HCT116 (cell line): ENCODE data around the gene NABP1. TPM values are rescaled to one million over a fixed set of nuclear protein-coding genes. Genes with fewer than 3 reads are reported as not detected.

Experiments
- ATAC-seq: fragments of 200-7000 bp; cut with Tn5 transposase; 2 replicates; pipeline ENCODE4 v1.9.1; 2020; ENCODE audit warnings: mild to moderate bottlenecking, moderate library complexity
- BruUV-seq: library from RNA; stranded (reverse); fragments of 400-500 nt; replicated peaks from 2 replicates; lab custom pipeline; 2021; lab: Mats Ljungman, UMichigan
- CTCF ChIA-PET: fragments of 300-600 bp; sonication (Branson Sonifier 250); formaldehyde crosslinking; loops from one replicate; lab custom pipeline; 2021; ENCODE audit warnings: antibody characterized with exemption; lab: Charles Lee
- POLR2A ChIA-PET: fragments of 300-600, 350-600 bp; sonication (Branson Sonifier 250); formaldehyde crosslinking; loops from one replicate; lab custom pipeline; 2021; ENCODE audit warnings: antibody characterized with exemption; lab: Charles Lee
- RAD21 ChIA-PET, 2 experiments: fragments of 300-600 bp; sonication (Branson Sonifier 250); formaldehyde crosslinking; loops; one replicate each; lab custom pipeline; 2023; ENCODE audit warnings: low total read pairs in 2 of 2; ENCODE audit not compliant: uncharacterized antibody in 2 of 2, unreplicated experiment in 2 of 2, low non-redundant PET in 1 of 2; lab: Charles Lee
- DNase-seq: peaks from one replicate; pipeline ENCODE4 v3.0.0-alpha.2; 2010; ENCODE audit warnings: low read depth, low spot score
- H2AFZ ChIP-seq: fragments of 200-600 bp; shearing (Covaris generic), sonication (generic); 2 replicates; pipeline ENCODE4 v1.6.1; 2017; ENCODE audit warnings: low read depth, mixed run types, mixed read lengths, antibody characterized with exemption, low read length; ENCODE audit not compliant: poor library complexity, severe bottlenecking
- H3K27ac ChIP-seq: 2 replicates; pipeline ENCODE4 v1.5.1; 2012; ENCODE audit warnings: low read depth, low read length
- H3K27me3 ChIP-seq: fragments of 200-600 bp; sonication (generic); 2 replicates; pipeline ENCODE4 v1.6.1; 2016; ENCODE audit warnings: mixed run types, low read length, mixed read lengths; ENCODE audit not compliant: insufficient read depth
- H3K36me3 ChIP-seq, 2 experiments: fragments of 200-500 bp in 1 of 2; fragments of 200-600 bp in 1 of 2; sonication (Bioruptor generic) in 1 of 2; sonication (generic) in 1 of 2; 2 replicates each; pipeline versions ENCODE4 v1.5.1 to v1.6.1; 2014 to 2016; ENCODE audit warnings: low read length in 2 of 2, inconsistent platforms in 1 of 2, mixed read lengths in 1 of 2, mixed run types in 1 of 2; ENCODE audit not compliant: insufficient read depth in 2 of 2, control insufficient read depth in 1 of 2
- H3K4me1 ChIP-seq, 2 experiments: fragments of 200-600 bp in 1 of 2; sonication (generic) in 1 of 2; 2 replicates each; pipeline versions ENCODE4 v1.5.1 to v1.6.1; 2012 to 2017; ENCODE audit warnings: low read length in 2 of 2, inconsistent platforms in 1 of 2, mild to moderate bottlenecking in 1 of 2, mixed read lengths in 1 of 2, mixed run types in 1 of 2, moderate library complexity in 1 of 2; ENCODE audit not compliant: insufficient read depth in 2 of 2, control insufficient read depth in 1 of 2
- H3K4me2 ChIP-seq: fragments of 200-600 bp; sonication (generic); 2 replicates; pipeline ENCODE4 v1.6.1; 2017; ENCODE audit warnings: mixed run types, low read length, mixed read lengths
- H3K4me3 ChIP-seq, 2 experiments: fragments of 200-600 bp in 1 of 2; sonication (generic) in 1 of 2; replicated peaks in 1 of 2; 2 replicates each; pipeline ENCODE4 v1.5.1; 2011 to 2016; ENCODE audit warnings: low read length in 2 of 2, control low read depth in 1 of 2, low read depth in 1 of 2, mild to moderate bottlenecking in 1 of 2, mixed read lengths in 1 of 2, mixed run types in 1 of 2
- H3K79me2 ChIP-seq: fragments of 200-600 bp; sonication (generic); 2 replicates; pipeline ENCODE4 v1.6.1; 2017; ENCODE audit warnings: mild to moderate bottlenecking, mixed run types, low read length, moderate library complexity, mixed read lengths; ENCODE audit not compliant: insufficient read depth
- H3K9ac ChIP-seq: fragments of 200-600 bp; sonication (generic); 2 replicates; pipeline ENCODE4 v1.6.1; 2016; ENCODE audit warnings: low read length, mixed read lengths
- H3K9me2 ChIP-seq: fragments of 200-600 bp; sonication (generic), shearing (Covaris generic); 2 replicates; pipeline ENCODE4 v1.6.1; 2017; ENCODE audit warnings: mixed run types, mild to moderate bottlenecking, moderate library complexity; ENCODE audit not compliant: insufficient read depth
- H3K9me3 ChIP-seq, 2 experiments: fragments of 200-500 bp in 1 of 2; fragments of 200-600 bp in 1 of 2; sonication (Bioruptor generic) in 1 of 2; sonication (generic) in 1 of 2; 2 replicates each; pipeline ENCODE4 v1.6.1; 2014 to 2017; ENCODE audit warnings: low read length in 2 of 2, mixed read lengths in 2 of 2, inconsistent platforms in 1 of 2, low read depth in 1 of 2, mild to moderate bottlenecking in 1 of 2, mixed run types in 1 of 2, moderate library complexity in 1 of 2; ENCODE audit not compliant: control insufficient read depth in 1 of 2, insufficient read depth in 1 of 2
- H4K20me1 ChIP-seq: fragments of 200-600 bp; sonication (generic), shearing (Covaris generic); 2 replicates; pipeline ENCODE4 v1.6.1; 2017; ENCODE audit warnings: mixed run types, mild to moderate bottlenecking, moderate library complexity; ENCODE audit not compliant: insufficient read depth
- CEBPB ChIP-seq: IDR thresholded peaks from 2 replicates; pipeline ENCODE4 v1.6.1; 2012; ENCODE audit warnings: low read depth
- EGR1 ChIP-seq: IDR thresholded peaks from 2 replicates; pipeline ENCODE4 v1.6.1; 2012; ENCODE audit warnings: low read depth
- ELF1 ChIP-seq: IDR thresholded peaks from 2 replicates; pipeline ENCODE4 v1.6.1; 2012; ENCODE audit warnings: low read depth, borderline replicate concordance
- FOSL1 ChIP-seq: IDR thresholded peaks from 2 replicates; pipeline ENCODE4 v1.6.1; 2012; ENCODE audit warnings: low read depth
- JUND ChIP-seq: IDR thresholded peaks from 2 replicates; pipeline ENCODE4 v1.6.1; 2012
- POLR2AphosphoS5 ChIP-seq: IDR thresholded peaks from 2 replicates; pipeline ENCODE4 v1.6.1; 2011; ENCODE audit warnings: mild to moderate bottlenecking, low read depth, low read length, moderate library complexity
- SIN3A ChIP-seq: IDR thresholded peaks from 2 replicates; pipeline ENCODE4 v1.6.1; 2012; ENCODE audit warnings: low read depth
- SP1 ChIP-seq: IDR thresholded peaks from 2 replicates; pipeline ENCODE4 v1.6.1; 2012; ENCODE audit warnings: low read depth
- SRF ChIP-seq: IDR thresholded peaks from 2 replicates; pipeline ENCODE4 v1.6.1; 2012; ENCODE audit warnings: low read depth
- TCF7L2 ChIP-seq: IDR thresholded peaks from 2 replicates; pipeline ENCODE4 v1.7.0; 2011; ENCODE audit warnings: borderline replicate concordance, inconsistent platforms; ENCODE audit not compliant: insufficient read depth, insufficient read length; ENCODE audit errors: extremely low read depth
- ZNF274 ChIP-seq: fragments of 200-500 bp; sonication (Bioruptor generic); IDR thresholded peaks from 2 replicates; pipeline ENCODE4 v1.6.1; 2014; ENCODE audit warnings: mild to moderate bottlenecking, low read depth, low read length, inconsistent platforms
- intact Hi-C: fragments of 100-400 bp; cut with micrococcal nuclease; formaldehyde crosslinking; loops from 2 replicates; pipeline ENCODE4 v1.10.0; 2022
- total RNA-seq: library from RNA; stranded (reverse); gene quantifications from one replicate; pipeline ENCODE4 v1.2.1, GENCODE V29; 2021; ENCODE audit not compliant: unreplicated experiment
- TF ChIP-seq, protein P1 (sequence below), 3 experiments: fragments of 200-600 bp in 1 of 3; sonication (generic) in 1 of 3; IDR thresholded peaks in 2 of 3; conservative IDR thresholded peaks in 1 of 3; 2 replicates each; pipeline ENCODE4 v1.5.1; 2012 to 2017; ENCODE audit warnings: low read depth in 2 of 3, low read length in 2 of 3, antibody characterized with exemption in 1 of 3, borderline replicate concordance in 1 of 3, control low read depth in 1 of 3, mild to moderate bottlenecking in 1 of 3, mixed read lengths in 1 of 3, mixed run types in 1 of 3, moderate library complexity in 1 of 3; ENCODE audit not compliant: insufficient read depth in 1 of 3

The NABP1 gene
- total RNA-seq, 1 experiment from 2014 or later, result 39.3 TPM

DNA sequence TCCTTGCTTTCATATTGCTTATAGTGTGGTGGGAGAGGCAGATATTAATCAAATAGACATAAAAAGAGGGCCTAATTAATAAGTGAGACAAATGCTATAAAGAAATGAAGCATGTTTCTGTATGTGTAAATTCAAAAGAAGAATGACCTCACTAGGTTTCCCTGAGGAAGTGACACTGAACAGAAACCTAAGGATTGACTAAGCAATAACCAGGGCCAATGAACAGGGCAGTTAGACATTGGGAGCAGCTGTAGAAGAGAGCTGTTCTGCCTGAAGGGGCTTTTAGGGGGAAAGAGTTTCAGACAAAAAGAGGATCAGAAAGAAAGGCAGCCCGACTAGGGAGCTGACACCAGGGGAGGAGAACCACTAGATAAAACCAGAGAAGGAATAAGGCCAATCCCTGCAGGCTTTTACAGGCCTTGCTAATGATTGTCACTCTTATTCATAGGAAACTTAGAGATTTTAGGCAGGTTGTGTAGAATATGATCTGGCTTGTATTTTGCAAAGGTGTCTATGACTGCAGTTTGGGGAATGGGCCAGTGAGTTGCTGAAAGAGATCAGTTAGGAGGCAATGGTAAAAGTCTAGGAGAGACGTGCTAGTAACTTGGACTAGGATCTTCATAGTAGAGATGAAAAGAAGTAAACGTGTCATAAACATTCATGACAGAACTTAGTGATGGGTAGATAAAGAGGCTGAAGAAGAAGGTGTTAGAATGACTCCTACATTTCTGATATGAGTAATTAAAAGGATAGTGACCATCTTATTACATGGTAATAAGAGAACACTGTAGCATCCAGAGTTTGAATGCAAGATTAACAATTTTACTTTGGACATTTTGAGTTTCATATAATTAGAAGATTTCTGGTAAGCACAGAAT, 26.8 kb upstream of the NABP1 start:
- RAD21 ChIA-PET, result no interaction called here
- Histone ChIP-seq H3K79me2 (no peaks in the 10 kb centered on the region), H3K9me2 (no peaks in the 10 kb centered on the region), H3K36me3 (no peaks in the 10 kb centered on the region), H4K20me1 (no peaks in the 10 kb centered on the region), H3K4me2 (no peak overlapping the region), H3K9me3 (no peaks in the 10 kb centered on the region), H3K27ac (no peak overlapping the region), H2AFZ (peak overlapping the region; percentile 14), H3K4me3 (no peak overlapping the region), H3K27me3 (no peaks in the 10 kb centered on the region), H3K4me1 (no peaks in the 10 kb centered on the region), H3K9ac (no peak overlapping the region)
- POLR2A ChIA-PET, result no interaction called here
- no peak for DNase-seq
- no peak for TF ChIP-seq FOSL1
- no peak for TF ChIP-seq EGR1
- no peak for TF ChIP-seq ELF1
- no peak for TF ChIP-seq SRF
- TF ChIP-seq SIN3A, result no peak
- TF ChIP-seq JUND, result no peak
- no peak for TF ChIP-seq SP1
- no peak for TF ChIP-seq POLR2AphosphoS5
- no peak for TF ChIP-seq ZNF274
- no peak for TF ChIP-seq CEBPB
- TF ChIP-seq, protein P1, sequence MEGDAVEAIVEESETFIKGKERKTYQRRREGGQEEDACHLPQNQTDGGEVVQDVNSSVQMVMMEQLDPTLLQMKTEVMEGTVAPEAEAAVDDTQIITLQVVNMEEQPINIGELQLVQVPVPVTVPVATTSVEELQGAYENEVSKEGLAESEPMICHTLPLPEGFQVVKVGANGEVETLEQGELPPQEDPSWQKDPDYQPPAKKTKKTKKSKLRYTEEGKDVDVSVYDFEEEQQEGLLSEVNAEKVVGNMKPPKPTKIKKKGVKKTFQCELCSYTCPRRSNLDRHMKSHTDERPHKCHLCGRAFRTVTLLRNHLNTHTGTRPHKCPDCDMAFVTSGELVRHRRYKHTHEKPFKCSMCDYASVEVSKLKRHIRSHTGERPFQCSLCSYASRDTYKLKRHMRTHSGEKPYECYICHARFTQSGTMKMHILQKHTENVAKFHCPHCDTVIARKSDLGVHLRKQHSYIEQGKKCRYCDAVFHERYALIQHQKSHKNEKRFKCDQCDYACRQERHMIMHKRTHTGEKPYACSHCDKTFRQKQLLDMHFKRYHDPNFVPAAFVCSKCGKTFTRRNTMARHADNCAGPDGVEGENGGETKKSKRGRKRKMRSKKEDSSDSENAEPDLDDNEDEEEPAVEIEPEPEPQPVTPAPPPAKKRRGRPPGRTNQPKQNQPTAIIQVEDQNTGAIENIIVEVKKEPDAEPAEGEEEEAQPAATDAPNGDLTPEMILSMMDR (IDR thresholded peaks at IDR 0.05 in 2 of 3, conservative IDR thresholded peaks at IDR 0.05 in 1 of 3; ENCODE audit: borderline replicate concordance in 1 of 3, insufficient read depth in 1 of 3, low read depth in 2 of 3, low read length in 2 of 3), result no peak
- TF ChIP-seq TCF7L2, result no peak
- ATAC-seq, result no peak
- CTCF ChIA-PET, result no interaction called here
- BruUV-seq, result no TSS peak
- intact Hi-C loops, result no loop called here
